ENCODE data around the gene CDH12.

DNA sequence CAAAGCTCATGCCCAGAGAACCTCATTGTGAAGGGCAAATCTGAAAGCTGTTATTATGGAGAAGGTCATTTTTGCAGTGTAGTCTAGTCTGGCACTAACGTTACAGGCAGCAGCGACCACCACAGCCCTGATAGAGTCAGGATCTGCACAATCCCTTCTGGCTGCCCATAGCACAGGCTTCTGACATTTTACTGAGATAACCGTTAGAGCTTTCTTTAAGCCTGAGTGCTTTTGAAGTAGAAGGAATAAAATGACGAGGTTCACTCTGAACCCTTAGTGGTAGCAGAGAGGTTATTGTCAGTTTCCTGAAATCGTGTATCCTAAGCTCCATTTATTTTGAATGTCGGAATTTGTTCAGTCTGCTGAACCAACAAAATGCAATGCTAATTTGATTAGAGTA lies 505.1 kb downstream of the CDH12 start:
- TF ChIP-seq, protein P1, sequence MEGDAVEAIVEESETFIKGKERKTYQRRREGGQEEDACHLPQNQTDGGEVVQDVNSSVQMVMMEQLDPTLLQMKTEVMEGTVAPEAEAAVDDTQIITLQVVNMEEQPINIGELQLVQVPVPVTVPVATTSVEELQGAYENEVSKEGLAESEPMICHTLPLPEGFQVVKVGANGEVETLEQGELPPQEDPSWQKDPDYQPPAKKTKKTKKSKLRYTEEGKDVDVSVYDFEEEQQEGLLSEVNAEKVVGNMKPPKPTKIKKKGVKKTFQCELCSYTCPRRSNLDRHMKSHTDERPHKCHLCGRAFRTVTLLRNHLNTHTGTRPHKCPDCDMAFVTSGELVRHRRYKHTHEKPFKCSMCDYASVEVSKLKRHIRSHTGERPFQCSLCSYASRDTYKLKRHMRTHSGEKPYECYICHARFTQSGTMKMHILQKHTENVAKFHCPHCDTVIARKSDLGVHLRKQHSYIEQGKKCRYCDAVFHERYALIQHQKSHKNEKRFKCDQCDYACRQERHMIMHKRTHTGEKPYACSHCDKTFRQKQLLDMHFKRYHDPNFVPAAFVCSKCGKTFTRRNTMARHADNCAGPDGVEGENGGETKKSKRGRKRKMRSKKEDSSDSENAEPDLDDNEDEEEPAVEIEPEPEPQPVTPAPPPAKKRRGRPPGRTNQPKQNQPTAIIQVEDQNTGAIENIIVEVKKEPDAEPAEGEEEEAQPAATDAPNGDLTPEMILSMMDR (IDR thresholded peaks at IDR 0.05) = no peak
- no peak for TF ChIP-seq POLR2AphosphoS5 (IDR thresholded peaks at IDR 0.05; ENCODE audit: insufficient read depth in 1 of 2, low read depth in 1 of 2)
- no peak for TF ChIP-seq POLR2A (IDR thresholded peaks at IDR 0.05)

Data from vagina (tissue), 2 donors.